Colonic mucosa (tissue), 4 donors: ENCODE data around the gene ECHS1. TPM values are rescaled to one million over a fixed set of nuclear protein-coding genes. Genes with fewer than 3 reads are reported as not detected.
A peak's percentile ranks its signal among the peaks of the same experiment; 100 is the strongest.

Source experiments
- DNase-seq: peaks from one replicate; pipeline ENCODE4 v3.0.0-alpha.2; 2020
- H3K27ac ChIP-seq: fragments of 200-600 bp; one replicate; pipeline ENCODE4 v1.8.0; 2021
- H3K27me3 ChIP-seq: fragments of 200-600 bp; one replicate; pipeline ENCODE4 v1.8.0; 2021
- H3K36me3 ChIP-seq: fragments of 200-600 bp; one replicate; pipeline ENCODE4 v1.8.0; 2021
- H3K4me1 ChIP-seq: fragments of 200-600 bp; one replicate; pipeline ENCODE4 v1.8.0; 2021; ENCODE audit warnings: mild to moderate bottlenecking
- H3K4me3 ChIP-seq: fragments of 200-600 bp; one replicate; pipeline ENCODE4 v1.8.0; 2021
- H3K9ac ChIP-seq, 2 donors: one replicate each; pipeline ENCODE4 v1.7.0; 2013; ENCODE audit warnings: control low read depth in 2 of 2, low read depth in 2 of 2, low read length in 2 of 2
- H3K9me3 ChIP-seq: fragments of 200-600 bp; one replicate; pipeline ENCODE4 v1.8.0; 2021
- intact Hi-C: fragments of 100-400 bp; cut with DNase I; formaldehyde crosslinking; loops from one replicate; pipeline ENCODE4 v1.14.1; 2022
- total RNA-seq, 2 donors: library from RNA; stranded (reverse); fragmentation: NEBNext Ultra II Directional in 1 of 2; extraction: Animal tissue kit (Norgen Biotek cat#: 25700) in 1 of 2; gene quantifications; one replicate each; pipeline ENCODE4 v1.2.1, GENCODE V29; 2021
- TF ChIP-seq, protein P1 (sequence below): fragments of 200-600 bp; IDR thresholded peaks from one replicate; pipeline ENCODE4 v1.8.0; 2022; ENCODE audit warnings: antibody characterized with exemption, mild to moderate bottlenecking
- donor health status: healthy.
- donor health status: DM: no; HTN: no; CAD: no.
- donor health status: DM: no; HTN: no; CAD: no.

The ECHS1 gene
- total RNA-seq, 2 donors from 2014 or later, result 188 to 214 TPM

DNA sequence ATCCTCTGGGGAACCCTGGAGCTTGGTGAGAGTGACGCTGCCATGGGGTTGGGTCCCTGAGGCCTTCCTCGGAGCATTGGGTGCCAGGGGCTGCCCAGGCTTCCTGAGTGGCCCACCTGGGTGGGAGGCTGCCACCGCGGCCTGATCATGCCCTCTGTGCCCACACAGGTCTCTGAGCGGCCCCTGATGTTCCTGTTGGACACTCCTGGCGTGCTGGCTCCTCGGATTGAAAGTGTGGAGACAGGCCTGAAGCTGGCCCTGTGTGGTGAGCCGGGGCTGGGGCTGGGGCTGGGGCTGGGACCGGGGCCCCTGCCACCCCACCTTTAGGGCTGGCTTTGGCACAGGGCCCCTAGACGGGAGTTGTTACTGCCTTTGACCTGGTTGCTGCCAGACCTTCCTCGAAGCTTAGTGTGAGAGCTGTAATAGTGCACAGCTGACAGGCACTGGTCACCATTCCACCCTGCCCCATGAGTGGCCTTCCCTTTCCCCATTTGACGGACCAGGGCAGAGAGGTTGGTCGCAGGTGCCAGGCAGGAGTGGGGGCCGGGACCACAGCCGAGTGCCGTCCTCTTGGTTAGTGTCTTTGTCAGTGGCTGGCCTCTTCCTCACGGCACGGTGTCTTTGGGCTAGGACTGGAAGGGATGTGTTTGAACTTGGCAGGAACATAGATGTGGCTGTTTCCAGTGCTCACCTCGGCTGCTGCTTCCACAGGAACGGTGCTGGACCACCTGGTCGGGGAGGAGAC, 29.0 kb upstream of the ECHS1 start:
- H3K4me1 ChIP-seq, result no peaks in the 10 kb centered on the region
- no peak overlapping the region for H3K27ac ChIP-seq
- peaks cover 12% of the 10 kb centered on the region for H3K36me3 ChIP-seq
- TF ChIP-seq, protein P1, sequence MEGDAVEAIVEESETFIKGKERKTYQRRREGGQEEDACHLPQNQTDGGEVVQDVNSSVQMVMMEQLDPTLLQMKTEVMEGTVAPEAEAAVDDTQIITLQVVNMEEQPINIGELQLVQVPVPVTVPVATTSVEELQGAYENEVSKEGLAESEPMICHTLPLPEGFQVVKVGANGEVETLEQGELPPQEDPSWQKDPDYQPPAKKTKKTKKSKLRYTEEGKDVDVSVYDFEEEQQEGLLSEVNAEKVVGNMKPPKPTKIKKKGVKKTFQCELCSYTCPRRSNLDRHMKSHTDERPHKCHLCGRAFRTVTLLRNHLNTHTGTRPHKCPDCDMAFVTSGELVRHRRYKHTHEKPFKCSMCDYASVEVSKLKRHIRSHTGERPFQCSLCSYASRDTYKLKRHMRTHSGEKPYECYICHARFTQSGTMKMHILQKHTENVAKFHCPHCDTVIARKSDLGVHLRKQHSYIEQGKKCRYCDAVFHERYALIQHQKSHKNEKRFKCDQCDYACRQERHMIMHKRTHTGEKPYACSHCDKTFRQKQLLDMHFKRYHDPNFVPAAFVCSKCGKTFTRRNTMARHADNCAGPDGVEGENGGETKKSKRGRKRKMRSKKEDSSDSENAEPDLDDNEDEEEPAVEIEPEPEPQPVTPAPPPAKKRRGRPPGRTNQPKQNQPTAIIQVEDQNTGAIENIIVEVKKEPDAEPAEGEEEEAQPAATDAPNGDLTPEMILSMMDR, result no peak
- H3K9me3 ChIP-seq, result no peaks in the 10 kb centered on the region
- no peak overlapping the region for H3K4me3 ChIP-seq
- peak overlapping the region in 1 of 2 donors; percentile 8 for H3K9ac ChIP-seq
- no peaks in the 10 kb centered on the region for H3K27me3 ChIP-seq
- intact Hi-C loops, result no loop called here
- no peak for DNase-seq

DNA sequence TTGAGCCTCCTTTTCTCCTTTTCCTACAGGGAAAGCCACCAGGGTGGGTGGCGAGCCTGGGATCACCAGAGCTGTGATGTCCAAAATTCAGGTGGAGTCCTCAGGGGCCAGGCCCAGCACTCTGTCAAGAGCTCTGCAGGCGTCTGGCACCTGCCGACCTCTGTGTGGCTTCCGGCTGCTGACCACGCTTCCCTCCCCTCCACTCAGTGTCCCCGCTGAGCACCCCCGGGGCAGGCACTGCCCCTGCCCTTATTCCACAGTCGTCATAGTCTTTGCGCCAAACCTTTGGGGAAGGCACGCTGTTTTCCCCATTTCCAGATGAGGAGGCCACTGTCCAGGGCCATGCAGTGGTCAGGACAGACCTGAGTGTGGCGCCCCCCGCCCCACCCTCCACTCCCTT, 28.3 kb upstream of the ECHS1 start:
- Histone ChIP-seq H3K4me3 (no peak overlapping the region), H3K9ac (peak overlapping the region in 1 of 2 donors; percentile 8), H3K27ac (peak overlapping the region; percentile 44), H3K4me1 (no peaks in the 10 kb centered on the region), H3K9me3 (no peaks in the 10 kb centered on the region), H3K36me3 (peaks cover 12% of the 10 kb centered on the region), H3K27me3 (no peaks in the 10 kb centered on the region)
- TF ChIP-seq, protein P1, result no peak
- intact Hi-C loops, result no loop called here
- no peak for DNase-seq

DNA sequence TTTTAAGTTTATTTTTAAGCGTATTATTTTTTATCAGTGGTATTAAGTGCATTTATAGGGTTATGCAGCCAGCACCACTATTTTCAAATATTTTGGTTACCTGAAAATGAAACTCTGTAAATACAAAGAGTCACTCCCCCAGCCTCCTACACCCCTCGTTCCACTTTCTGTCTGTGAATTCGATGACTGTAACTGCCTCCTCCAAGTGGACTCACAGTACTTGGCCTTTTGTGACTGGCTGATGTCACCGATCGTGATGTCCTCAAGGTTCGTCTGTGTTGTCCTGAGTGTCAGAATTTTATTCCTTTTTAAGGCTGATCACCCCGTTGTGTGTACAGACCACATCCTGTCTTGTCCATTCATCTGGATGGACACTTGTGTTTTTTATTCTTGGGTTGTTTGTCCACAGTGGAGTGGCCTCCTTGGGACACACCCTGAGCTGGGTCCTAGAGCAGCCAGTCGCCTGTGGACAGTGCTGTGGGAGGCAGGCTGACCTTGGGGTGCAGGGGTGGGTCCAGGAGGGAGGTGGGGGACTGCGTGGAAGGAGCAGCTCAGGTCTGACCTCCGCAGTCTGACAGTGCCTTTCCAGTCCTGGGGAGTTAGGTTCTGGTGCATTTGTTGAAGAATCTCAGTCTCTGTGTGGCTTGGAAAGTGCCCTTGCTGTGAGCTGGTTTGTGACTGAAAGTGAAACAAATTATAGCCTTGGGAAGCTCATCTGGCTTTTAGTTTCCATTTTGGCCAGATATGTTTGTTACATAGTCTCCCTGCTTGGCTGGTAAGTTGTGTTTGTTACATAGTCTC, 27.7 kb upstream of the ECHS1 start:
- Histone ChIP-seq H3K9me3 (no peaks in the 10 kb centered on the region), H3K36me3 (peaks cover 12% of the 10 kb centered on the region), H3K9ac (no peak overlapping the region), H3K27me3 (no peaks in the 10 kb centered on the region), H3K27ac (peak overlapping the region; percentile 44), H3K4me1 (no peaks in the 10 kb centered on the region), H3K4me3 (no peak overlapping the region)
- TF ChIP-seq, protein P1, result no peak
- intact Hi-C loops, result no loop called here
- DNase-seq, result no peak

DNA sequence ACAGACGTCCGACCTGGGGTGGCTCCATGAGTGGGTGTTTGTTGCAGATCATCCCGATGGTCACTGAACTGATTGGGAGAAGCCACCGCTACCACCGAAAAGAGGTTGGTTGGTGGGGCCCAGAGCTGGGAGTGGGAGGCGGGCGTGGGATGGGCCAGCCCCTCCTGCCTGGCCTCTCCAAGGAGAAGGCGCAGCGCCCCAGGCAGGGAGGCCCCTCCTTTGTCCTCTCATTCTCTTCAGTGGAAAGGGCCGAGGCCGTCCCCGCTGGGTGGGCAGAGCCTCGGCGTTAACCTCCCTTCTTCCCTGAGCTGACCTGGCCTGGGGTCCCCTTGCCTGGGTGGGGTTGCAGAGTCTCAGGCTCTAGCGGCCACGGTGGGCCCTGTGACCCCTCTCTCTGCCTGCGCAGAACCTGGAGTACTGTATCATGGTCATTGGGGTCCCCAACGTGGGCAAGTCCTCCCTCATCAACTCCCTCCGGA, 26.0 kb upstream of the ECHS1 start:
- Histone ChIP-seq H3K27ac (no peak overlapping the region), H3K4me3 (no peak overlapping the region), H3K9ac (no peak overlapping the region), H3K9me3 (no peaks in the 10 kb centered on the region), H3K27me3 (no peaks in the 10 kb centered on the region), H3K4me1 (peaks cover 8% of the 10 kb centered on the region), H3K36me3 (peaks cover 12% of the 10 kb centered on the region)
- TF ChIP-seq, protein P1, result no peak
- intact Hi-C loops, result no loop called here
- no peak for DNase-seq

DNA sequence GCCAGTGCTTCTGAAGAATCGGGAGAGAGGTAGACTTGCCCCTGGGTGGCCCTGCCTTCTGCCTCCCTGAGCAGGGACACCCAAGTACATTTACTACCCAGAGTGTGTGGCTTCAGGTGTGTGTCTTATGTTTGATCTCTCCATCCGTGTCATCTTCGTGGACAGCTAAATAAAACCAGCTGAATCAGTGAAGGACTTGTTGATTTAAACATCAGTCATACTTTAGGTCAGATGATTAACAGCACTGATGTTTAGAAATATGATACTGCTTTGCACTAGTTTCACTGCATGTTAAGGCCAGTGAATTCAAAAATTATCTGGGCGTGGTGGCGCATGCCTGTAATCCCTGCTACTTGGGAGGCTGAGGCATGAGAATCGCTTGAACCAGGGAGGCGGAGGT, 24.8 kb upstream of the ECHS1 start:
- H3K27ac ChIP-seq, result no peak overlapping the region
- H3K9me3 ChIP-seq, result no peaks in the 10 kb centered on the region
- H3K27me3 ChIP-seq, result no peaks in the 10 kb centered on the region
- no peak overlapping the region for H3K9ac ChIP-seq
- DNase-seq, result no peak
- H3K36me3 ChIP-seq, result peaks cover 12% of the 10 kb centered on the region
- TF ChIP-seq, protein P1, result no peak
- intact Hi-C loops, result no loop called here
- no peak overlapping the region for H3K4me3 ChIP-seq
- peaks cover 8% of the 10 kb centered on the region for H3K4me1 ChIP-seq
